ENCODE data around the gene IRF8.
"Not testable (repeated sequence)": the region's sequence is repeated elsewhere in the genome, so short reads cannot be mapped to it uniquely, and the experiment has no call there.

The IRF8 gene

DNA sequence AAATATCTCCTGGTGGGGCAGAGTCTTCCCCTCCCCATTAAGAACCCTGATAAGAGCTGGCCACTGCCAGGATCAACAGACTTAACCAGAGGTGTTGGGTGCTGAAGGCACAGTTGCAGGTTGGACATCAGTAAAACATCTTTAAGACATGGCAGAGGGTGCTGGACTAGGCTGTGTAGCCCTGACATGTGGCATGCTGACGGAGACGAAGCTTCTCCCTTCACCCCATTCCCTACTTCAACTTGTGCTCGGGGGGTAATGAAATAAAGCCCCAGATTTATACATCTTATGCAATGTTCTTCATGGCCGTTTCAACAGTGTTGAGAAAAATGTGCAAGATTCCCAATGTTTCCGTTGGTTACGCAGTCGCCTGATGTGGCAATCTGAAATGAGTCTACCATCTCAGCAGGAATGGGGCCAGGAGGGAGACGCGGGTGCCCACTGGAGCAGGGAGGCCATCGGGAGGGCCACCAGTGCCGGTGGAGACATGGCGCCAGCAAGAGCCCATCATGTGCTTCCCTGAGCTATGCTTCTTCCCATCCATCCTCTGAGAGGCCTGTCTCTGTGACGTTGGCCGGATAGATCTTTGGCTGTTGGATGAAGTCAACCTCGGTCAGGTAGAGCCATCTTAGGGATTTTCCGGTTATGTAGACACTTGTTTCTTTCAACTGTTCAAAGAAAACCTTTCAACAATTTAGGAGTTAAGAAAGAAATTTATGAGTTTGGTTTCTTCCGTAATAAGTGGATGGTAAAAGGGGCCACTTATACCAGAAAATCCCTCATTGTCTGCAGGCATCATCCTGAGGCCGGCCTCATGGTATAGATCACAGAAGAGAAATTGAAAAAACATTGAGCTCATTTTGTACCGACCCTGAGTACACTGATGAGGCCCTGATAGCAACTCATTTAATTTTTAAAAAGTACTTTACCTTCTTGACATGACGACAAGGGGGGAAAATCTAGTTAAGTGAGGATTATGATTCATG is 6.4 kb downstream of the IRF8 start:
- TF ChIP-seq, protein P1, sequence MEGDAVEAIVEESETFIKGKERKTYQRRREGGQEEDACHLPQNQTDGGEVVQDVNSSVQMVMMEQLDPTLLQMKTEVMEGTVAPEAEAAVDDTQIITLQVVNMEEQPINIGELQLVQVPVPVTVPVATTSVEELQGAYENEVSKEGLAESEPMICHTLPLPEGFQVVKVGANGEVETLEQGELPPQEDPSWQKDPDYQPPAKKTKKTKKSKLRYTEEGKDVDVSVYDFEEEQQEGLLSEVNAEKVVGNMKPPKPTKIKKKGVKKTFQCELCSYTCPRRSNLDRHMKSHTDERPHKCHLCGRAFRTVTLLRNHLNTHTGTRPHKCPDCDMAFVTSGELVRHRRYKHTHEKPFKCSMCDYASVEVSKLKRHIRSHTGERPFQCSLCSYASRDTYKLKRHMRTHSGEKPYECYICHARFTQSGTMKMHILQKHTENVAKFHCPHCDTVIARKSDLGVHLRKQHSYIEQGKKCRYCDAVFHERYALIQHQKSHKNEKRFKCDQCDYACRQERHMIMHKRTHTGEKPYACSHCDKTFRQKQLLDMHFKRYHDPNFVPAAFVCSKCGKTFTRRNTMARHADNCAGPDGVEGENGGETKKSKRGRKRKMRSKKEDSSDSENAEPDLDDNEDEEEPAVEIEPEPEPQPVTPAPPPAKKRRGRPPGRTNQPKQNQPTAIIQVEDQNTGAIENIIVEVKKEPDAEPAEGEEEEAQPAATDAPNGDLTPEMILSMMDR (IDR thresholded peaks at IDR 0.05) = no peak
- TF ChIP-seq ZFX (IDR thresholded peaks at IDR 0.05; ENCODE audit: borderline replicate concordance) = no peak
- no peak overlapping the region for H3K27ac ChIP-seq

DNA sequence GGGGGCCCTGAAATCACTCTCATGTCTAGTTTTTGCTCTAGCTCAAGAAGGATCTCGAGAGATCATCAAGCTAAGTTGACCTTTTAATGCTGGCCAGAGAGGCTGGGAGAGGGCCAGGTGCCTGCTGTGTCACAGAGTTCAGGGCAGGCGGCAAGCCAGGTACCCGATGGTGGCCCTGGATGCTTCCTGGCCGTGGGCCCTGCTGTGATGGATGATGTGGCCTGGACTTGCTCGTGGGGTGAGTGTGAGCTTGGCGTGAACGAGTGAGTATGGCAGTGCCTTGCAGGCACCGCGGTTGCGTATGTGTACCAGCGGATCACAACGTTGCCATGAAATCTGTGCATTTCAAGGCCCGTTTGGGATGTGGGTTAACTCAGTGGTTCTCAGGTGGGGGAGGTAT is 7.4 kb downstream of the IRF8 start:
- H3K27ac ChIP-seq = no peak overlapping the region
- TF ChIP-seq ZFX (IDR thresholded peaks at IDR 0.05; ENCODE audit: borderline replicate concordance) = no peak
- TF ChIP-seq, protein P1 (IDR thresholded peaks at IDR 0.05) = no peak

DNA sequence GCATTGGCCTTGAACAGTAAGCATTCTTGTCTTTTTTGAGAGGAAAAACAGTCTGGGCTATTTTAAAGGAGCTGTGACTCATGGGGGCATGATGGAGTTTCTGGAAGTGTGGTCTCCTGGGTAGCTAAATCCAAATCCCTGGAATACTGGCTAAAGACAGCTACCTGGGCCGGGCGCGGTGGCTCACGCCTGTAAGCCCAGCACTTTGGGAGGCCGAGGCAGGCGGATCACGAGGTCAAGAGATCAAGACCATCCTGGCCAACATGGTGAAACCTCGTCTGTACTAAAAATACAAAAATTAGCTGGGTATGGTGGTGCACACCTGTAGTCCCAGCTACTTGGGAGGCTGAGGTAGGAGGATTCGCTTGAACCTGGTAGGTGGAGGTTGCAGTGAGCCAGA is 8.3 kb downstream of the IRF8 start:
- not testable (repeated sequence) for H3K27ac ChIP-seq

DNA sequence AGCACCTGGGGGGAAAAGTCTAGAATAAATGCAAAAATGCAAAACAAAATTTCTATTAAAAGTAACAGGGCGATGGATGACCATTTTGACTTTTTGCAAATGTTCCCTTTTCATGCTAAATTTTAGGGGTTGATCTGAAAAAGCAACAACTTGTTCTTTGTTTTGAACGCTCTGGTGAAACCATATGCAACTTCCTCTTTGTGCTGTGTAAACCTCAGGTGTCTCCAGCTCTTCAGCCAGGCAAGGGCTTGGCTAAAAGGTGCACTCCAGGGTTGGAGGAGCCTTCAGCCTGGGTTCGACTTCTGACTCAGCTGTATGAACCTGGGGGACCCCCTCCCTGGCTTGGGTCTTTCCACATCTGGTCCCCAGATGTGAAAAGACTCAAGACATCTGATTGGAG is 9.5 kb downstream of the IRF8 start:
- no peak overlapping the region for H3K27ac ChIP-seq
- TF ChIP-seq ZFX (IDR thresholded peaks at IDR 0.05; ENCODE audit: borderline replicate concordance) = no peak
- TF ChIP-seq, protein P1 (IDR thresholded peaks at IDR 0.05) = no peak

DNA sequence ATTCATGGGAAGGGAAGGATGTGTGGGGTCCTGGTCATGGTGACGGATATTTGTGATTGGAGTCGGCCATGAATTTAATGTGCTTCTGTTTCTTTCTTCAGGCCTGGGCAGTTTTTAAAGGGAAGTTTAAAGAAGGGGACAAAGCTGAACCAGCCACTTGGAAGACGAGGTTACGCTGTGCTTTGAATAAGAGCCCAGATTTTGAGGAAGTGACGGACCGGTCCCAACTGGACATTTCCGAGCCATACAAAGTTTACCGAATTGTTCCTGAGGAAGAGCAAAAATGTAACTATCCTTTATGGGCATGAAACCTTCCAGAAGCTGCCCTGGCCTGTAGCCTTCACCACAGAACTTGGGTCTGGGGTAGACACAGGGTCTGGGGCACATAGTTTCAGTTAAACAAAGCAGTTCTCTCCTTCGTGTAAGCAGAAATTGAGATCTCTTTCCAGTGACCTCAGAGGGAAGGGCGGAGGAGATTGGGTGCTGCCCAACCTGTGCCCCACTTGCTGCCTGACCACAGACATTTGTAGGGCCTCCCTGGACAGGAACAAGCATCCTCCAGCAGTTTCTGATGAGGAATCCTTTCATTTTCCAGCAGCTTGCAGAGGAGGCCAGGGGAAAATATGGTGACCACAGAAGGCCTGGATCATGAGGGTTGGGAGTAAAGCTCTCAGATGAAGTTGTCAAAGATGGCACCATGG is 10.1 kb downstream of the IRF8 start:
- no peak overlapping the region for H3K27ac ChIP-seq
- TF ChIP-seq ZFX (IDR thresholded peaks at IDR 0.05; ENCODE audit: borderline replicate concordance) = no peak
- TF ChIP-seq, protein P1 (IDR thresholded peaks at IDR 0.05) = no peak

DNA sequence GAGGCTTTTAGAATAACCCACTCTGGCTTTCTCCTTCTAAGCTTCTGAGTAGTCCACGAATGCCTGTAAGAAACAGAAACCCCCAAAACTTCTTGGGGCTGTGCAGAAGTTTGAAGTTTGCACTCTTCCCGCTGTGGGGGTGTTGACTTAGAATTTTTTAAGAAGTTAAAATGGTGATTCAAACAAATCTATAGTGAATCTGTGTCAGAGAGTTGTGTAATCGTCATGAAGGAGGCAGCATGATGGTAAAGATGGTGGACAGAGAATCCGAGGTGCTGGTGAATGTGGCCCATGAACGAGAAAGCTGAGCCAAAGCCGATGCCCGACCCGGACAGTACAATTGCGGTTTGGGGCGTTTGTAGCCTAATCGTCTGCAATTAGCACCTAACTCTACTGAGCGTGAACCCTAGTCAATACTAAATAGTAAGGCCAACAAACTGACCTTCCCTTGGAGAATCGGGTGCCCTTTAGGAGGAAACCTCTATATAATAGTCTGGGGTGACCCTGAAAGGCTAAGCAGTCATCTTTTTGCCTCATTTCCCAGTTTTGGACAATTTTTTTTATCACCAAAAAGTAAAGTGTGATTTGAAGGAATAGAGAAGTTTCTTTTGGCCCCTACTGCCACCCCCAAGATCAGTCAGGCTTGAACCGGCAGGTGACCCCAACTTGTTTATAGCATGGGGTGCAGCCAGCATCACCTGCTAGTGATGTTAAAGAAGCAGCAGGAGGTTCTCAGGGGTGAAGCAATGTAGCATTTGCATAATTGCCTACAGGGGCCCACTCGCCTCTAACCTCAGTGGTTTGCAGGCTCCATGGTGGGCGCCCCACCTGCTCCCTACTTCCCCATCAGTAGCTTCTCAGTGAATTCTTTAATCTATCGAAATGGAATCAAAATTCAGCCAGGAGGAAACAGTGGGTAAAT is 11.2 kb downstream of the IRF8 start:
- H3K27ac ChIP-seq = no peak overlapping the region

More for the DNA sequence above, 11.2 kb downstream of the IRF8 start:
- TF ChIP-seq ZFX (IDR thresholded peaks at IDR 0.05; ENCODE audit: borderline replicate concordance) = no peak
- TF ChIP-seq, protein P1 (IDR thresholded peaks at IDR 0.05) = no peak
